Muscle of arm (tissue), 12 donors: ENCODE measurements around the gene LMAN1. TPM values are rescaled to one million over a fixed set of nuclear protein-coding genes. Genes with fewer than 3 reads are reported as not detected.

ENCODE experiments used
- DNase-seq: peaks from one replicate; pipeline ENCODE4 v3.0.0-alpha.2; 2013
- polyA plus RNA-seq, 12 donors: library from polyadenylated mRNA; unstranded; fragments of 120-200 nt; gene quantifications; one replicate each; pipeline ENCODE4 v1.2.1, GENCODE V29; 2013; ENCODE audit not compliant: insufficient read length in 12 of 12

The LMAN1 gene
- polyA plus RNA-seq, 12 donors: 57.4 to 98.4 (median 82.1) TPM; not detected in 1

DNA sequence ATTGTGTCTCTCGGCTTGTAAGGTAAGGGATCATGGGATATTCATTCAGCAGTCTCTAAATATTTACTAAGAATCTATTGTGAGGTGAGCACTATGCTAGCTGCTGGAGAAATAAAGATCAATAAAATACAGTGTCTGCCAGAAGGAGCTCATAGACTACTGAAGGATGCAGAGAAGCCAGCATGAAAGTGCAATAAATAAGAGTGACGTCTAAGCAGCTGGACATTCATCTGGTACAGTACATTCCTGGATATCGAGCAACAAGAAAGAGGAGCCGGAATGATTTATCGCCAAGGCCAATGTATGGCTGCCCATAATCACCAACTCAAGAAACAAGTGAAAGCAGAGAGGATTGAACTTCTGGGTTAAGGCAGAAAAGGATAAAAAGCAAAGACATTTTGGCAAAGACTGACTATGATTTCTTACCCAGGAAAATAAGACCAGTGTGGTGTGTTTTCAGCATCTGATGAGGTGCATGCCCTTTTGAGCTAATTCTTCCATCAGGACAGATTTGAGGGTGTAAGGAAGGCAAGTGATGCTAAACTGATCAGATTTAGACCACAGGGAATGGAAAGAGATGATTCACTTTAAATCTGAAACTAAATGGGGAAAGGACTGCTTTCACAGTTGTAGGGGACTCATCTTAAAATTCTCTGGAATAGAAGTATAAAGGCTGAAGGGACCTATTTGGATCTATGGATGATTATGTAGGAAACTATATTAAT is 18.7 kb upstream of the LMAN1 start:
- no peak for DNase-seq

DNA sequence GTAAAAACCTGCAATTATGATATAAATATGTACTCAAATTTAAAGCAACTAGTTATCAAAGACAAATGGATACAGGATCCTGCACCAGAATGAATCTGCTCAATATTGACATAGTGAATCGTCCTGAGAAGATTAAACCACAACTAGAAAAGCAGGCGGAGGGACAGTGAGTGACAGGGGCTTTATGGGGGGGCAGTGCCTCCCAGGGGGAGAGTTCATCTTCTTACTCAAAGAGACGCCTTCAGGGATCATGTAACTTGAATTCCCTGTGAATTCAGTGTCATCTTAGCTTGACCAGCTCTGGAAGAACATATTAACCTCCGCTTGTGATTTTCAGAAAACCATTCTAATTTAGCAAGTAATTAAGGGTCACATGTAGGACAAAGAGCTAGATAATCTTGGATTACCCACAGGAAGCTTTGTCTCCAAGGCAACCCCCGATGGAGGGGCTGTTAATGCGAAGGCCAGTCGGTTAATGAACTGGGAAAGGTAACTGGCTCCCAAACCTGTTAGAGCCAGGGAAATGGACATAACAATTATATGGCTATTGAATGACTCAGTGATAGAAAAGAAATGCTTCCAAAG is 17.4 kb upstream of the LMAN1 start:
- DNase-seq: no peak

DNA sequence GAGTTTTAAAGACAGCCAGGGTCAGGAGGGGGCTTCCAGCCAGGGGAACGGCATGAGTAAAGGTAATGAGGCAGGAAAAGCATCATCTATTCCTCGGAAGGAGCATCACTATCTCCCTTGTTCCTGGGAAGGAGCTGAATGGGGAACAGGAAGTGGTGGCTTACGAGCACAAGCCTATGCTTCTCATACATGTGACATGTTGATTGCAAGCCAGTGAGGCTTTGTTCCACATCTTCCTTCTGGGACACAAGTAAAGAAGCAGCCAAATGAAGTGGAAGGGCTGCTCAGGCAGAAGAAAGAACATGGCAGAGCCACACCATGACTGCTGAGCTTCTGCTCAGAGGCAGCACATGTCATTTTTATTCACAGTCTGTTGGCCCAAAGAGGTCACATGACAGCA is 15.1 kb upstream of the LMAN1 start:
- DNase-seq: no peak

- DNase-seq: no peak
Observed at GRCh38 chr18:59372975-59373374, 13.9 kb upstream of the LMAN1 start.

DNA sequence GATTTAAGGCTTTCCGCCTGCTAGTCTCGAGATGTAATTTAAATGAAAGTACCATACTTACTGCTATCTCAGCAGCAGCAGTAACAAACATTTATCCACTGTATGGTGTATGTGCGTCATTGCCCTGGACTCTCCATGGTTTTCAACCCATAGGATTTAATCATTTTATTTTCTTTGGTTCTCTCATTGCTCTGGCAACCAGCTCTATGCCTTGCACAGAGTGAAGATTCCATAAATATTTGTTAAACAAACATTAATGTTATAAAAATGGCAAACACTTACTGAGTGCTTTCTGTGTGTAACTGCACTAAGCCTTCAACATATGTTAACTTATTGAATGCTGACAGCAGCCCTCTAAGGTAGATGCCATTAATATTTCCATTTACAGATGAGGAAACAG is 1.3 kb upstream of the LMAN1 start:
- no peak for DNase-seq

DNA sequence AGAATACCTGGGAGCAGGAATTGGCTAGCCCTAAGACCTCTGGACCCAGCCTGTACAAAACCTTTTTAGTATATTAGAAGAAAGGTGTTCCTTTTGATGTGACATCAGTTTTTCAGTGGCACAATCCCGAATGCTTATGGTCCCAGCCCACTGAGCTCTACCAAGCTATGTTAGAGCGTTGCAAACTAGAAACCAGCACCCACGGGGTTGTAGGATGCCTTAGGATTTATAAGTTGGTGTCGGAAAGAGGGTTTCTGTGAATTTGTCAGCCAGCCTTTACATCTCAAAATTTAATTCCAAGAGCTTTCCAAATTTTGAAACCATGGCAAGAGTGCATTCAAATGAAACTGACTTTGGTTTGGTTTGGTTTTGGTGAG is 499 bp upstream of the LMAN1 start:
- no peak for DNase-seq

GRCh38 chr18:59358414-59358711 is 702 bp downstream of the LMAN1 start:
- DNase-seq: no peak

DNA sequence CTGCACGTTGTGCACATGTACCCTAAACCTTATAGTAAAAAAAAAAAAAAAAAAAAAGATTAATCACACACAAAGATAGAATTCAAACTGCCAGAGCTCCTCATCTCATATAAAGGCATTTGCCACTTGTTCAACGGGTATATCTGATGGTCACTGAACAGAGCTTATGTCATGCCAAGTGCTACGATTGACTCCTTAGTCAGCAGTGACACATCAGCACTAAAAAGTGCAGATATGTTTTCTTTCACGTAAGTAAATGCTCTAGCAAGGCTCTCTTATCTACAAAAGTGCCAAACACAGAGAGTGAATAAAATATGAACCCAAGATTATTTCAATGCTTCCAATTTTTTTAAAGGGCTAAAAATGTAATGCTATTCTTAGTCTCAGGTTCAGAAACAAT is 1.1 kb downstream of the LMAN1 start:
- DNase-seq: peak; percentile 20

GRCh38 chr18:59354731-59355130 is 4.3 kb downstream of the LMAN1 start:
- DNase-seq: no peak

DNA sequence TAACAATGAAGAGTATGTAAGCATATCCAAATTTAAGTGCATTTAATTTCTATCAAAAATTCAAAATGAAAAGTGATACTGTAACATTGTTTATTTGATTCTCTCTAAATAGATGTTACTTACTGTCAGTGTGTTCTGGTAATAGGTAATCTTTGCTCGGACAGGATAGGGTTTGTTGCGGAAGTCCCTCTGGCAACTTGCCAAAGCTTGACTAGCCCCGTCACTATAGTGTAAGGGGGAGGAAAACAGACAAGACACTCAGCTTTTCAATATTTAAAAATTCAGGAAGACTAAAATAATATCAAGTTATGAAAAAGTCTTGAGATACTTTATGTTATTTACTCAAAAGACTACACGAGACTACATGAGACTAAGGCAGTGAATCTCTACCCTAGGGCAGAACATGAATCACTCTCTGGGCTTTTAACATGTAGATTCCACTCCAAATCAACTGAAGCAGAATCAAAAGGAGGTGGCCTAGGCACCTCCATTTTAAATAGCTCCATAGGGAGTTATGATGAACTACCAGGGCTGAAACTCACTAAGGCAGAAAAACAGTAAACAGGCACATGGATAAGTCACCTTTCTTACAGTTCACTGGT is 5.9 kb downstream of the LMAN1 start:
- no peak for DNase-seq

- no peak for DNase-seq
Observed at GRCh38 chr18:59352250-59352855, 6.7 kb downstream of the LMAN1 start.

DNA sequence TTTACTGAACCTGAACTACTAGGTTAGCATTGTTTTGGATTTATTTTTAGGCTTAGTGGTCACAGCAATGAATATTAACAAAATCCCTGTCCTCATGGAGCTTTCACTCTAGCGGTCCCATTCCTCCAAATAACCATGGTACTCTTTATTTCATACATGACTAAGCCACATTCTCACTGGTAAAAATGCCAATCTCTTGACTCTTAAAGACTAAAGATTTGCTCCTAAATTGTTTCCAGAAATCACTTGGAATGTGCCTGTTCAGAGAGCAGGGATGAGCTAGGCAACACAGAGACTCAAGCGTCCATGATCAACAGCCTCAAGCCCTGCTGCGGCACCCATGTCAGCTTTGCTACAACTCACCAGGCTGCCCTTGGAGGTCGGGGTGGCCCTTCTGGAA is 13.5 kb downstream of the LMAN1 start:
- DNase-seq: no peak

- no peak for DNase-seq
Observed at GRCh38 chr18:59344996-59345395, 14.1 kb downstream of the LMAN1 start.

GRCh38 chr18:59343926-59344325 is 15.1 kb downstream of the LMAN1 start:
- DNase-seq: no peak

GRCh38 chr18:59340817-59341216 is 18.2 kb downstream of the LMAN1 start:
- no peak for DNase-seq

DNA sequence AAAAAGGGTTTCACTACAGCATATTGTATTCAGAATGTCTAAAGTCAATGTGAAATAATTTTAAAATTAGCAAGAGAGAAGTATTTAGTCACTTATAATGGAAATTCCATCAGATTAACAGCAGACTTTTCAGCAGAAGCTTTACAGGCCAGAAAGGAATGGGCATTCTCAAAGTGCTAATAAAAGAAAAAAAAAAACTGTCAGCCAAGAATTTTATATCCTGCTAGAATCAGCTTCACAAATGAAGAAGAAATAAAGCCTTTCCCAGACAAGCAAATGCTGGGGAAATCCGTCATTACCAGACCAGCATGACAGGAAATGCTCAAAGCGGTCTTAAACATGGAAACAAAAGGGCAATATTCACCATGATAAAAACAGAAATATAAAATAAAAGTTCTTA is 18.8 kb downstream of the LMAN1 start:
- DNase-seq: no peak

DNA sequence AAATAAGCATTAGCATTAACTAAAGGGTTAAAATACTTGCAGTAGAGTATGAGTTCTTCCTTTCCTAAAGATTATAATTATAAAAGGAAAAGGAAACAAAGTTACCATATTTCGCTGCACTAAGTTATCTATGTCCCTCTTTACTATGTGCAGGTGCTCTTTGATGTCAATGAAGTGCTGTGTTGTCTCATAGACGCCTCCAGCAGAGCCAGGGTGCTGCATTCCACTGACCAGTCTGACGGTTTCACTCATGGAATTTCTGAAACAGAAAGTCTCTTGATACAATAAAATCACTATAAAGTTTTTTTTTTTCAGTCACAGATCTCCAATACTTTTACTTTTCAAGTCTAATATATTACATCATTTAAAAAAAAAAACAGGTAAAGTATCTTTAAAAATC is 26.1 kb downstream of the LMAN1 start:
- no peak for DNase-seq

DNA sequence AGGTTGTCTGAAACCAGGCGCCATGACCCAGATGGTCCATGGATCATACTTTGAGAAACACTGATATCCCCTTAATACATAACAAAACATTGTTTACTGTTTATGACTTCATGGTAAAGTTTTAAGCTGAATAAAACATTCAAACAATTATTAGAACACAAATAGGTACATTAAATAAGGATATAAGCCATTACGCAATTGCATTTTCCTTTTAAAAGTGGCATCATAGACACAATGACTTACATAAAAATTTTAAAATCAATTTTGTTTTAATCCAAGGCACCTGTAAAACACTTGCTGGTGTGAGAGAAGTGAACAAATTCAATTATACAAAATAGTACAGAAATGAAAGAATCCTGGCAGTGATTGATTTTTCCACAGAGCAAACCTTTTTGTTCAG is 30.4 kb downstream of the LMAN1 start:
- no peak for DNase-seq

- no peak for DNase-seq
Observed at GRCh38 chr18:59325965-59326364, 33.1 kb downstream of the LMAN1 start.

DNA sequence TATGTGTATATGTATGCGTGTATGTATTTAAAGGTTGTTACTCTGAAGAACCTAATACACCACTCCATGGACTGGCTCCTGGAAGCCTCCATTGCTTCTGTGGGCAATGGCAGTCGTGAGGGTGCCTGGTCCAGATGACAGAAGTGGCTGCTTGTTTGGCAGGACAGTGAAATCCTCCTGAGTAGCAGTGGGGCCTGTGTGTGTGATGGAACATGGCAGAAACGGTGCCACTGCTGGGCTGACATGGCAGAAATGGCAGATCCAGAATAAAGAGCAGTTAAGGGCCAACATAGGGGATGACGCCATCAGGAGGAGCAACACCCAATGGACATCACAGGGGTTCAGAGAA is 34.5 kb downstream of the LMAN1 start:
- no peak for DNase-seq

DNA sequence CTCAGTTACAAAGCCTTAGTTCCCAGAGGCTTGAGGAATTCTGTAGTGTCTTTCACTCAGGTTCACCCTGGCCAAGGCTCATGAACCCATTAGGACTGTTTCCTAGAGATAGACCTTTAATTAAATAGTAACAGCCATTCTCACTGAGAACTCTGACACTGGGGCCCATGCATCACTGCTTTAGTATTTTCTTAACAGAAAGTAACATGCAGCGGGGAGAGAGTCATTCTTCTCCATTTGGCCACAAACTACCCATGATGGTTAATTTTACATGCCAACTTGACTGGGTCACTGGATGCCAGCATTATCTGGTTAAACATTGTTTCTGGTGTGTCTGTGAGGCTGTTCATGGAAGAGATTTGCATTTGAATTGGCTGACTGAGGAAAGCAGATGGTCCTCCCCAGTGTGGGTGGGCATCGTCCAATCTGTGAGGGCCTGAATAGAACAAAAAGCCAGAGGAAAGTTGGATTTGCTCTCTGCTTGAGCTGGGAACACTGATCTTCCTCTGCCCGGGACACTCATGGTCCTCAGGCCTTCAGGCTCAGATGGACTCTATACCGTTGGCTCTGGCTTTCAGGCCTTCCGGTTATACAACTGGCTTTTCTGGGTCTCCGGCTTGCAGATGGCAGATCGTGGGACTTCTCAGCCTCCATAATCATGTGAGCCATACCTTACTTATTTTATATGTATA is 35.0 kb downstream of the LMAN1 start:
- no peak for DNase-seq

DNA sequence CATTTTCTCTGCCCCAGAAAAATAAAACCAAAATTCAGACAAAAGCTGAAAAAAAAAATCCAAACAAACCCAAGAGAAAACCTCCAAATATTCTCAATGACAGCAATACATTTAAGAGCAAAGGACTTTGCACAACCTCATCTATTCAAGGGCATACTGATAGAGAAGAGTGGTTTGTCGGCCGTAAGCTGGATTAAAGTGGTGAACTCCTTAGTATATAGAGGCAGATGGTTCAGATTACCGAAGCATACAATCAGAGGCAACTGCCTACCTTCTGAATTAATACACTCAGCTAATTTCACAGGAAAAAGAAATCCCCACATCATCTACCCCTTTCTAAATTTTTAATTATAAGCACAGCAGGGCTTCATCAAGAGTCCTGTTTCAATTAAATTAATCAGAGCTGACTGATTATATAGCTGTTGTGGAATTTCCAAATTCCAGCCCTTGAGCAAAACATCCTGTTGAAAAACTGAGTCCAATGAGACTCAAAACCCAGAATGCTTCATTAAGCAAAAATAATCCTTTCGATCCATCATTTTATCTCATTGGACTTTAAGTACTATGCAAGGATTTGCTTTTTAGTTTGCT is 40.5 kb downstream of the LMAN1 start, which contains the start of gene CPLX4:
Gene CPLX4 (minus strand): TSS at position 190 of the 591 bp plus-strand sequence. CDS start 187 bp downstream, at position 3.
- no peak for DNase-seq
